SU-DHL-6 (cell line): ENCODE results near the gene CCDC86.

Experiments used
- EZH2phosphoT487 ChIP-seq: fragments of 200-600 bp; sonication (generic), shearing (Covaris generic); conservative IDR thresholded peaks from 2 replicates; pipeline ENCODE4 v1.6.1; 2018; ENCODE audit warnings: mild to moderate bottlenecking, antibody characterized with exemption, low read length, moderate library complexity, mixed read lengths
- TF ChIP-seq, protein P1 (sequence below): fragments of 200-600 bp; sonication (generic); IDR thresholded peaks from one replicate; pipeline ENCODE4 v1.5.1; 2017; ENCODE audit warnings: antibody characterized with exemption, mild to moderate bottlenecking, low read length, moderate library complexity; ENCODE audit not compliant: insufficient read depth, poor library complexity, severe bottlenecking

GRCh38 chr11:60840470-60841430, 1.2 kb upstream of the CCDC86 start:
- TF ChIP-seq, protein P1, sequence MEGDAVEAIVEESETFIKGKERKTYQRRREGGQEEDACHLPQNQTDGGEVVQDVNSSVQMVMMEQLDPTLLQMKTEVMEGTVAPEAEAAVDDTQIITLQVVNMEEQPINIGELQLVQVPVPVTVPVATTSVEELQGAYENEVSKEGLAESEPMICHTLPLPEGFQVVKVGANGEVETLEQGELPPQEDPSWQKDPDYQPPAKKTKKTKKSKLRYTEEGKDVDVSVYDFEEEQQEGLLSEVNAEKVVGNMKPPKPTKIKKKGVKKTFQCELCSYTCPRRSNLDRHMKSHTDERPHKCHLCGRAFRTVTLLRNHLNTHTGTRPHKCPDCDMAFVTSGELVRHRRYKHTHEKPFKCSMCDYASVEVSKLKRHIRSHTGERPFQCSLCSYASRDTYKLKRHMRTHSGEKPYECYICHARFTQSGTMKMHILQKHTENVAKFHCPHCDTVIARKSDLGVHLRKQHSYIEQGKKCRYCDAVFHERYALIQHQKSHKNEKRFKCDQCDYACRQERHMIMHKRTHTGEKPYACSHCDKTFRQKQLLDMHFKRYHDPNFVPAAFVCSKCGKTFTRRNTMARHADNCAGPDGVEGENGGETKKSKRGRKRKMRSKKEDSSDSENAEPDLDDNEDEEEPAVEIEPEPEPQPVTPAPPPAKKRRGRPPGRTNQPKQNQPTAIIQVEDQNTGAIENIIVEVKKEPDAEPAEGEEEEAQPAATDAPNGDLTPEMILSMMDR = no peak
- no peak for TF ChIP-seq EZH2phosphoT487
